ENCODE data around the gene SLC15A2.
"Not testable (repeated sequence)": the region's sequence is repeated elsewhere in the genome, so short reads cannot be mapped to it uniquely, and the experiment has no call there.

The SLC15A2 gene, protein sequence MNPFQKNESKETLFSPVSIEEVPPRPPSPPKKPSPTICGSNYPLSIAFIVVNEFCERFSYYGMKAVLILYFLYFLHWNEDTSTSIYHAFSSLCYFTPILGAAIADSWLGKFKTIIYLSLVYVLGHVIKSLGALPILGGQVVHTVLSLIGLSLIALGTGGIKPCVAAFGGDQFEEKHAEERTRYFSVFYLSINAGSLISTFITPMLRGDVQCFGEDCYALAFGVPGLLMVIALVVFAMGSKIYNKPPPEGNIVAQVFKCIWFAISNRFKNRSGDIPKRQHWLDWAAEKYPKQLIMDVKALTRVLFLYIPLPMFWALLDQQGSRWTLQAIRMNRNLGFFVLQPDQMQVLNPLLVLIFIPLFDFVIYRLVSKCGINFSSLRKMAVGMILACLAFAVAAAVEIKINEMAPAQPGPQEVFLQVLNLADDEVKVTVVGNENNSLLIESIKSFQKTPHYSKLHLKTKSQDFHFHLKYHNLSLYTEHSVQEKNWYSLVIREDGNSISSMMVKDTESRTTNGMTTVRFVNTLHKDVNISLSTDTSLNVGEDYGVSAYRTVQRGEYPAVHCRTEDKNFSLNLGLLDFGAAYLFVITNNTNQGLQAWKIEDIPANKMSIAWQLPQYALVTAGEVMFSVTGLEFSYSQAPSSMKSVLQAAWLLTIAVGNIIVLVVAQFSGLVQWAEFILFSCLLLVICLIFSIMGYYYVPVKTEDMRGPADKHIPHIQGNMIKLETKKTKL

DNA sequence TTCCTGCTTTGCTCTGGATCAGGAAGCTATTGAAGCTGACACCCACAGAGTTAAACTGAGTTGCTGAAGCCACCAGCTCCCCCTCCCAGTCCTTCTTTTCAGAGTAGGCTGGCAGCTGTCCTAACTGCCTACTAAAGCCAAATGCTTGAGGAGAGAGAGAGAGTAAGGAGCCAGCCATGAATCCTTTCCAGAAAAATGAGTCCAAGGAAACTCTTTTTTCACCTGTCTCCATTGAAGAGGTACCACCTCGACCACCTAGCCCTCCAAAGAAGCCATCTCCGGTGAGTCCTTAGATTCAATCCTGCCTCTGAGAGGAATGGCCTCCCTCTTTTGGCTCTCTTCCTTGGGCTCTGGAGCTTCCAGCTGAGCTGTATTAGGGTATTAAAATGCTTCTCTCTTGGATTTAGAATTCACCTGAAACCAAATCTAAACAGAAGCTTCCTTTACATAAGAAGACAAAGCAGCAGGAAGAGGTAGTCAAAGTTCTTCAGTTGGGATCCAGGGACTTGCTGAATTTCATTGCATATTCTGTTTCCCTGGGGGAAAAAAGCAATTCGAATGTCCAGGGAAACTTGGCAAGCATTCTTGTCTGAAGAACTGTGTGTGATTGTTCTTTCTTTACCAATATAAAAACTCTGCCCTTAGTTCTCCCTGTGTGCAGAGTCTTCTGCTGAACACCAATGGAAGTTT, at the start of gene SLC15A2:
Gene SLC15A2 (plus strand): TSS at position 101 of the 690 bp plus-strand sequence. CDS start 76 bp downstream, at position 177.
- DNase-seq = no peak

DNA sequence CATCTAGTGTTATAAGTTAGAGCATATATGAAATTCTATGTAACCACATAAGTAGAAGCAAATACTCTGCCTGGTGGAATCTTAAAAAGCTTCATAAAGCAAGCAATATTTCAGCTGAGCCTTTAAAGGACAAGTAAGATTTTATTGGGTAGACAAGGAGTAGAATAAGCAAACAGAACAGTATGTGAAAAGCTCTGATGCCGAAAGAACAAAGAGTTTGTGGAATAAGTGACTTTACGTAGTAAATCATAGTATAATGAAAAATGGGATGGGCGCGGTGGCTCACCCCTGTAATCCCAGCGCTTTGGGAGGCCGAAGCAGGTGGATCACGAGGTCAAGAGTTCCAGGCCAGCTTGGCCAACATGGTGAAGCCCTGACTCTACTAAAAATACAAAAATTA, 49.3 kb upstream of the SLC15A2 start:
- no peak for DNase-seq

DNA sequence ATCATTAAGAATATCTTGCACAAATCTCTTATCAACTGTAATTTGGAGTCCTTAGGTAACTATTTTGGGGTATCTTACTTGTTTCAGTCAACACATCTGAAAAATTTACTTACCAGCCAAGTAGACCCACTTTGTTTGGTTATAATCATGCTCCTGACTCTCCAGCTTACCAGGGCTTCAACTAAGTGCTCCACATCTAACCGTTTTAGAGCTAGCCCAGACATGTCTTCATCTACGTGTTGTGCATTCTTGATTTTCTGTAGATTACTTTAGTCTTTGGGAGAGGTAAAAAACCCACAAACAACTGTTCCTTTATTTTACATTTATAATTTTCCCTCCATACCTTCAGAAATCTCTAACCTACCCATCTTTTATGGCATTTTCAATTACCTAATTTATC, 41.9 kb upstream of the SLC15A2 start:
- no peak for DNase-seq

DNA sequence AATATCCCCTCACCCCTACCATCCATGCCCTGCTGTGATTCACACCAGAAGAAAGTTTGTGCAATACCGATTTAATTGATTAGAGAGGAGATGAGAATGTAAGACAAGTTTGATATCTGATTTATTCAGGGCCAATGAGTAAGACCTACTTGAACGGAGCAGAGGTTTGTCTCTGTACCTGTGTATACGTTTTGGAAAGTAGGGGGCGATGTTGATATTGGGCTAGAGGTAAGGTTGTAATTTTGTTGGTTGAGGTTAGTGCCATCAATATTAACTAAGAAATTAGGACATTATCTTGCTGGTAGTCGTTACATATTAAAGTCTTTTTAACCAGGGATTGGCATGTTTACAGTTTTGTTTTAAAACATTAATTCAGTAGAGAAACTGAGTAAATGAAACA, 38.6 kb upstream of the SLC15A2 start:
- DNase-seq = peak; percentile 48

DNA sequence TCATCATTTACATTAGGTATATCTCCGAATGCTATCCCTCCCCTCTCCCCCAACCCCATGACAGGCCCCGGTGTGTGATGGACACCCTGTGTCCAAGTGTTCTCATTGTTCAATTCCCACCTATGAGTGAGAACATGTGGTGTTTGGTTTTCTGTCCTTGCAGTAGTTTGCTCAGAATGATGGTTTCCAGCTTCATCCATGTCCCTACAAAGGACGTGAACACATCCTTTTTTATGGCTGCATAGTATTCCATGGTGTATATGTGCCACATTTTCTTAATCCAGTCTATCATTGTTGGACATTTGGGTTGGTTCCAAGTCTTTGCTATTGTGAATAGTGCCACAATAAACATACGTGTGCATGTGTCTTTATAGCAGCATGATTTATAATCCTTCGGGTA, 36.4 kb upstream of the SLC15A2 start:
- not testable (repeated sequence) for DNase-seq

DNA sequence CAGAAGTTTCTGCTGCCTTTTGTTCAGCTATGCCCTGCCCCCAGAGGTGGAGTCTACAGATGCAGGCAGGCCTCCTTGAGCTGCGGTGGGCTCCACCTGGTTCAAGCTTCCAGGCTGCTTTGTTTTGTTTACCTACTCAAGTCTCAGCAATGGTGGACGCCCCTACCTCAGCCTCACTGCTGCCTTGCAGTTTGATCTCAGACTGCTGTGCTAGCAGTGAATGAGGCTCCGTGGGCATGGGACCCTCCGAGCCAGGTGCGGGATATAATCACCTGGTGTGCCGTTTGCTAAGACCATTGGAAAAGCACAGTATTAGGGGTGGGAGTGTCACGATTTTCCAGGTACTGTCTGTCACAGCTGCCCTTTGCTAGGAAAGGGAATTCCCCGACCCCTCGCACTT, 31.0 kb upstream of the SLC15A2 start:
- not testable (repeated sequence) for DNase-seq

DNA sequence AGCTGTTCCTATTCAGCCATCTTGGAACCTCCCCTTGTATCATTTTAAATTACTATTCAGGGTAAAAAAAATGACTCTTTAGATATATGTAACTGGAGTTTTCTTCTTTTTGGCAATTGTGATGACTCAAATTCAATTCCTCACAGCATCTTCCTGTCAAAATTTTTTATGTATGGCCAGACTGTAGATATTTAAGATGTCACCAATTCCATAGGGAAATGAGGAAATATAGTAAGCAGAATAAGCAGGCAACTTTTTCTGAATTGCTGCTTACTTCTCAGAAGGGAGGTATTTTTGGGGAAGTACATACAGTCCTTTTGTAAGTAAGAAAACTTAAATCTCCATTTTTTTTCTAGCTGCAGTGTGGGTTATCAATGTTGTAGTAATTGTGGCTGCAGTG, 30.4 kb upstream of the SLC15A2 start:
- DNase-seq = no peak

DNA sequence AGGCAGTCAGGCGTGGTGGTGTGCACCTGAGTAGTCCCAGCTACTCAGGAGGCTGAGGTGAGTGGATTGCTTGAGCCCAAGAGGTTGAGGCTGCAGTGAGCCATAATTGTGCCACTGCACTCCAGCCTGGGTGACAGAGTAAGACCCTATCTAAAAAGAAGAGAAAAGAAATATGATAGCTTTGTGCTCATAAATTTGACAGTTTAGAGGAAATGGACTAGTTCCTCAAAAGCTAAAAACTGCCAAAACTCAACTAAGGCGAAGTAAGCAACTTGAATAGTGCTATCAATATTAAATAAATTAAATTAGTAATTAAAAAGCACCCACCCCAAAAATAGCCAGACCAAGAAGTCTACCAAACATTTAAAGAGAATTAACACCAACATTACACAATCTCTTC, 24.5 kb upstream of the SLC15A2 start:
- no peak for DNase-seq

DNA sequence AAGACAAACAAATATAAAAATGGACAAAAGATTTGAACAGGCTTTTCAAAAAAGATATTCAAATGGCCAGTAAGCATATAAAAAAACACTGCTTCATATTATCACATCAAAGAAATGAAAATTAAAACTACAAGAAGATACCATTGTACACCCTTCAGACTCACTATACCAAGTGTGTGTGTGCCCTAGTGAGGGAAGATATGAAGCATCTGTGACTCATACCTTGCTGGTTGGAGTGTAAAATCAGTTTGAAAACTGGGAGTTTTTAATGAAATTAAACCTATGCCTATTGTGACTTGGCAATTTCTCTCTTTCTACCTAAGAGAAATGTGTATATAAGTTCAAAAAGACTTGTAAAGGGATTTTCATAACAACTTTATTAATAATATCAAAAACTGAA, 23.5 kb upstream of the SLC15A2 start:
- no peak for DNase-seq

DNA sequence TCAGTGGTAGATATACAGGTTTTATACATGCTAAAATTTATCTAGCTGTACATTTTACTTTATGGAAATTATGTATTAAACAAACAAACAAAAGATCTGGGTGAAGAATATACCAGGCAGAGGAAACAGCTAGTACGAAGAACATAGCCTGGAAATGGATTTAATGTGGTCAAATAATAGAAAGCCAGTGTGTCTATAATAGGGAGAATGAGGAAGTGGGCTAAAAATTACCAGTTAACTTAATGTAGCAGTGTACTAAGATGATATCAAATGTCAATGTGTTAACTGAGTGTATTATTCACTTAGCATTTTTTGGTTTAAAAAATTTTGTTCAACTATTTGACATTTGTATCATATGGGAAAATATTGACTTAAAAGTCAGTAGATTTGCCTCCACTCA, 22.8 kb upstream of the SLC15A2 start:
- DNase-seq = no peak

DNA sequence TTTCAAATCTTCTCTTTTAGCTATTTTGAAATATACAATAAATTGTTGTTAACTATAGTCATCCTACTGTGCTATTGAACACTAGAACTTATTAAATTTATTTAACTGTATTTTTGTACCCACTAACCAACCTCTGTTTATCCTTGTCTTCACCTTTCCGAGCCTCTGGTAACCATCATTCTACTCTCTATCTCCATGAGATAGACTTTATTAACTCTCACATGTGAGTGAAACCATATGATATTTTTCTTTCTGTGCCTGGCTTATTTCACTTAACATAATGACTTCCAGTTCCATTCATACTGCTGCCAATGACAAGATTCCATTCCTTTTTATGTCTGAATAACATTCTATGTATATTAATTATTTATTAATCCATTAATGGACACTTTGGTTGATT, 15.8 kb upstream of the SLC15A2 start:
- DNase-seq = no peak

DNA sequence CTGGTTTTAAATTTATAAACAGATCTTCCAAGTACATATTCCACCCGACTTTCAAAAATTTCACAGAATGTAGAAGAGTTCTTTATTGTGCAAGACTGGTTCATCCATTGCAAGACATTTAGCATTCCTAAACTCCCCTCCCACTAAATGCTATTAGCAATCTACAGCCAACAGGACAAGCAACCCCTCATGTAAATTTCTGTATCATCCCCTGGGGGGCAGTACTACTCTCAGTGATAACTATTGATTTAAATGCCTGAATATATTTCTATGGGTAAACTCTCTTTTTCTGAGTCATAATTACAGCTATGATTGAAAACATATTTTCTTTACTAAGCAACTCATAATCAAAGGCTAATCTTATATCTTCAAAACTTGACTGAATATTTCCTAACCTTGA, 10.7 kb upstream of the SLC15A2 start:
- peak; percentile 46 for DNase-seq

DNA sequence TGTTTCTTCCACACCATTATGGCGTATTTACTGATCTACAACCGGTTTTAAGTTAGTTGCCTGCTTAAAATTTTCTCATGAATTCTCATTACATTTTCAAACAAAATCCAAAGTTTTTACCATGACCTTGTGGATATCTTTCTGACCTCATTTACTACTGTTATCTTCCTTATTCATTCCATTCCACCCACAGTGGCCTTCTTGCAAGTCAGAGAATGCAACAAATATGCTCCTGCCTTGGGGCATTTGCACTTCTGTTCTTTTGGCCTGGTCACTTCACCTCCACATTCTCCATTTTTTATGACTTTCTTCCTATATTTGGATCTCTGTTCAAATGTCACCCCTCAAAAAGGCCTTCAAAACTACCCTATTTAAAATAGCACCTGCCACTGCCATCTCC, 8.8 kb upstream of the SLC15A2 start:
- no peak for DNase-seq

DNA sequence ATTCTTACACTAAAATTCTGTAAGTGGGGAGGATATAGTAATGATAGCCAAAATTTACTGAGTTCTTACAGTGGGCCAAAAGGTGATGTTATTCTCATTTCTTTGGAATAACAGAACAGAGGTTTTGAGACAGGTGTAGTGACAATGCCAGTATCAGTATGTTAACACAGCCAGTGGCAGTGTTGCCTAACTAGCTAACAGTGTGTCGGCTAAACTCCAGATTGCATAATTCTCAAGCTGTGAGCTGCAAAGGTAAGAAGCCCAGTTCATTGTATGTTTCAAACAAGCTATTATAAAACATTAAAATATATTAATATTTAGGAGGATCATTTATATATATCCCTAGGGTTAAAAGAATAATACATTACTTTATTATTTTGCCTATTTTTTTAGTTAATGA, 920 bp downstream of the SLC15A2 start:
- DNase-seq = no peak

DNA sequence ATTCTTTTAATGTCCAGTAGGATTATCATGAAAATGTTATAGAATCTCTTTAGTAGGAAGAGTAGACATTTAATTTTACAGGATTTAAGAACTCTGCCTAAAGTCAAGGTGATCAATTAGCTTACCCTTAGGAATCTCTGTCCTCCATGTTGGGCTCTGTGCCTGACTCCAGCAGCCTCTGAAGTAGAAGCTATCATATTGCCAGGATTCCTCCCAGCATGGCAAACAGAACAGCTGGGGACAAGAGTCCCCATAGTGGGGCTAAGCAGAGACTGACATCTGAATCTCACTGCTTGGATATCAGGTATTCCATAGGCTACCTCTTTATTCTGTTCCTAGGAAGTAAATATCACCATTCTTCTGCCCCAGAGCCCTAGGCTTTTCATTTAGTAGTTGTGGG, 1.5 kb downstream of the SLC15A2 start:
- DNase-seq = no peak

DNA sequence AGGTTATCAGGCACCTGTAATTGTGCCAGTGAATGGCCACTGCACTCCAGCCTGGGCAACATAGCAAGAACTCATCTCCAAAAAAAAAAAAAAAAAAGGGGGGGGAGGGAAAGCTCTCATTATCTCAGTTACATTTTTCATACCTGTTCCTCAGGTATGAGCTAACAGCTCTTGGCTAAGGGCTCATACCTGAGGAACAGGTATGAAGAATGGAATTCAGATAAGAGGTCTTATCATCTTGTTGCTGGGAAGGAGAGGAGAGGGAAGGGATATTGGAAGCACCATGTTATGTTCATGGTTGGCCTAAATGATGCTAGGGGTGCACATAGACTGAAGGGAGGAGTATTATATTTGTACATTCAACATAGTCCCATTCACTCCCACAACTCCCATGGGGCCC, 2.6 kb downstream of the SLC15A2 start:
- no peak for DNase-seq

DNA sequence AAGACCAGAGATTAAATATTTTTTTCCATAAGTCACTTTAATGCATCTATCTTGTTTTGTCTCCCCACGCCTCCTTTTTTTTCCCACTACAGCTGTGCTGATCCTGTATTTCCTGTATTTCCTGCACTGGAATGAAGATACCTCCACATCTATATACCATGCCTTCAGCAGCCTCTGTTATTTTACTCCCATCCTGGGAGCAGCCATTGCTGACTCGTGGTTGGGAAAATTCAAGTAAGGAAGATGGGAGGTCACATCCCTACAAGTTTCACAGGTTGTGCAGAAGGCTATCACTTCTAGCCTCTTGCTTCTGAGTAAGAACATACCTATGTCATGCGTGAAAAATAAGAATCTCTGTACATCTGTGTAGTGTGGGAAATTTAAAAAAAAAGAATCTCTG, 3.1 kb downstream of the SLC15A2 start:
- DNase-seq = no peak

DNA sequence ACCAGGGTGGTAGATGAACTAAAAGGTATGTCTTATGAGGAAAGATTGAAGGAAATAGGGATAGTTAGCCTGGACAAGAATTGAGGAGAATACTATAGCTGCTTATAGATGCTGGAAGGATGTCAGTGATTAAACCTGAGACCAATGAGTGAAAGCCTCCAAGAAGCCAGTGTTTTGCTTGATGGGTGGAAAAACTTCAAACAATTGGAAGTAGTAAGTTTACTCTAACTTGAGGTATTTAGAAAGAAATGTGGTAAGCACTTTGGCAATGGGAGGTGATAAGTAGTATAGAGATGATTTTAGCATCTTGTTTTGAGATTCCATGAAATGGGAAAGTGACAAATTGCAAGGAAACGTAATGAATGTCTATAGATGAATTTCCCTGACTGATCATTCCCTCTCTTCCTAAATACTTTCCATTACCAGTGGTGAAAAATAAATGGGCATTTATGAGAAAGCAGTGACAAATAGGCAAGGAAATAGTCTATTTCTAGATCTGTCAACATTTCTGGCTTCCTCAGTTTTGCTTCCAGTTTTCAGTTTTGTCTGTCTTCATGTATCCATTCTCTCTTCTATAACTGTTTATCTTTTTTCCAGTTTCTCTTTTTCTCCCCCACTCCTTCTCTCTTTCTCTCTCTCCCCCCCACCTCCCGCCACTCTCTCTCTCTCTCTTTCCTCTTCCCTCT, 19.2 kb downstream of the SLC15A2 start:
- no peak for DNase-seq

DNA sequence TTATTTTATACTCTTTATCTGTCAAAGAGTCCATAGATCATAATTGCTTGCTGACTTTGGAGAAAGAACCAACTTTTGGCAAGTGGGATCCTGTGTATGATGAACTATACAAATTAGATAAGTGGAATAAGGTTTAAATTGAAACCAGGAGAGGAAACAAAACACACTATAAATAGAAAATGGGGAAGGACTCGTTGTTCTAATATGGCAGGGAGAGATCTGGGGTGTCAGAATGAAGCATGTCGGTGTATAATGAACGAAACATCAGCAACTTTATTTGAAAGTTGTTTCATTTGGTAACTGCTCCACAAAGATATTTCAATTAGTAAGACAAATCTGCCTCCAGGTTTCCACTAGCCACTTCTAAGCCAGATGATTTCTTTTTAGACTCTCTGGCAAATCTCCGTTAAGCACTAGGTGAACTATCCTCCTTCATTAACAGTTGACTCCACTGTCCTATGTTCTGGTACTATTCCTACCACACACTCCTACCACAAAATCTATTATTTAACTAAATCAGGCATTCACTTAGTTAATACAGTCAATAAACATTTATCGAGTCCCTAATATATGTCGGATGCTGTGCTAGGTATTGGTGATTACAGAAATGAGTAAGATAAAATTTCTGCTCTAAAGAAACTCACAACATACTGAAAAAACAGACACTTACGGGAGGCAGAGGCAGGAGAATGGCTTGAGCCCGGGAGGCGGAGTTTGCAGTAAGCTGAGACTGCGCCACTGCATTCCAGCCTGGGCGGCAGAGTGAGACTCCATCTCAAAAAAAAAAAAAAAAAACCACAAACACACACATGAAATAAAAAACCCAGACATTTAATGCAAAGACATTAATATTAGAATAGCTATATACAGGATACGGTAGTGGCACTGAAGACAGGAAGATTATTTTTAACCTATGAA, 20.1 kb downstream of the SLC15A2 start:
- DNase-seq = no peak

DNA sequence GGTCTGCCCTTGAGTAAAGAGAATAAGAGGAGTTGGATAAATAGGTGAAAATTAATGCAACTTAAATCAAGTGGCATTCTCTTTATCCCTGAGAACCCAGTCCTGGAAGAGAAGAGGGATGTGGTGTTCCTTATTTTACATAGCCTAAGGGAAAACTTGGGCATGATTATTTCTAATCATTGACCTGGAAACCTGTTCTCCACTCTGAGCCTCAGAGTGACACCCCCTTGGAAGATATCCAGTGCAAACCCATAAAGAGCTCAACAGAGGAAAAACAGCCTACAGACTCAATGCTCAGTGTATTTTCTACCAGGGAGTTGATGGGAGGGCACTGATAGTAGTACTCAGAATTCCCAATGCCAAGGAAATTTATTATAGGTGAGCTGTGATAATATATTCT, 22.0 kb downstream of the SLC15A2 start:
- no peak for DNase-seq

DNA sequence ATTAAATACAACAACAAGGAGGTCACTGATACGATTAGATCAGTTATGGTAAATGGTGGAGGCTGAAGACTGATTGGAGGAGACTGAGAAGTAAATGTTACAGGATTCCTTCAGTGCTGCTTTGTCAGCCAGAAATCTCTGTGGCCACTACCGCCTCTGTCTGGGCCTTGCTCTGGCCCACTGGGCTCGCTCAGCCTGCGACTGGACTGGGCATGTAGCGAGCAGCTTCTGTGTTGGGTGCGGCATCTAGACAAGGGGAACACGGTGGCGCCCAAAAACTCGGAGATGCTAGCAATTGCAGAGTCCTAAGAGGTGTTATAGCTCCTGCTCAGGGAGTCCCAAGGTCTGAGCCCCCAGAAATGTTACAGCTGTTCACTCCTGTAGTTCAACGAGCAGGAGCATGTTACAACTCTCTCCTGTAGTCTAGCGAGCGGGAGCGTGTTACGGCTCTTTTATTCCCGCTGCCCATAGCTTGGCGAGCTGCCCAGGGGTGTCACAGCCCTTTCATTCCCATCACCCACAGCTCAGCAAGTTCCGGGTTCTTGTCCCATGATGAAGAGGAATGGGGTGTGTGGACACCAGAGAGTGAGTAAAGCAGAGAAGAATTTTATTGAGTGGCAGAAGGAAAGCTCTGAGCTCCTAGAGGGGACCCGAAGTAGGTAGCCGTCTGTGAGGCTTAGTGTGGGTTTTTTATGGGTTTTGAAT, 24.7 kb downstream of the SLC15A2 start:
- DNase-seq = no peak

DNA sequence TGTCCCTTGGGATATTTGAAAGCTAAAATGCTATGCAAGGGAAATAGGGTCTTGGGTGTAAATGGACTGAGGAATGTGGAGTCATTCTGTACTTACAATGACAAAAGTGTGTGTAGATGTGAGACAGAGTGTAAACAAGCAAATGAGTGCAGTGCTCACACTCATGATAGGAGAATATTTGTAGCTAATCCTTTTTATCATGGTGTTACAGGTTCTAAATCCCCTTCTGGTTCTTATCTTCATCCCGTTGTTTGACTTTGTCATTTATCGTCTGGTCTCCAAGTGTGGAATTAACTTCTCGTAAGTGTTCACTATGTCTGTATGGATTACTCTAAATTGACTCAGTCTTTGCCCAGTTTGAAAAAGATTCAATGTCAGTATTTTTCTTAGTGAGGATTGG, 30.5 kb downstream of the SLC15A2 start:
- no peak for DNase-seq

Measured in DMS53 (cell line).